NAMALWA (cell line): ENCODE measurements around the gene CCDC85B.
A peak's percentile ranks its signal among the peaks of the same experiment; 100 is the strongest.

Experiments
- DNase-seq: peaks from one replicate; pipeline ENCODE4 v3.0.0-alpha.2; 2015; ENCODE audit warnings: low spot score

The CCDC85B gene

GRCh38 chr11:65911682-65912568 lies 21.5 kb downstream of the CCDC85B start:
- no peak for DNase-seq

GRCh38 chr11:65912845-65913244 lies 22.4 kb downstream of the CCDC85B start:
- no peak for DNase-seq

GRCh38 chr11:65915101-65915820 lies 24.8 kb downstream of the CCDC85B start:
- DNase-seq: no peak

- no peak for DNase-seq
Observed at GRCh38 chr11:65915821-65916251, 25.4 kb downstream of the CCDC85B start.

- DNase-seq: no peak
Observed at GRCh38 chr11:65916391-65916790, 25.9 kb downstream of the CCDC85B start.

- DNase-seq: no peak
Observed at GRCh38 chr11:65917077-65917433, 26.6 kb downstream of the CCDC85B start.

GRCh38 chr11:65917434-65918210 lies 27.1 kb downstream of the CCDC85B start:
- no peak for DNase-seq

- peak; percentile 45 for DNase-seq
Observed at GRCh38 chr11:65918211-65919140, 28.0 kb downstream of the CCDC85B start, which contains the start of gene C11orf68. Gene C11orf68 (minus strand): TSS chr11:65919062. CDS start chr11:65919031, 31 bp downstream.

- peak; percentile 96 for DNase-seq
Observed at GRCh38 chr11:65919141-65919572, 28.7 kb downstream of the CCDC85B start, which contains the start of gene DRAP1. Gene DRAP1 (plus strand): TSS chr11:65919426. CDS start chr11:65919502, 76 bp downstream.

GRCh38 chr11:65919573-65920371 lies 29.3 kb downstream of the CCDC85B start:
- DNase-seq: no peak

GRCh38 chr11:65920372-65920802 lies 29.9 kb downstream of the CCDC85B start:
- DNase-seq: no peak

- no peak for DNase-seq
Observed at GRCh38 chr11:65921033-65921555, 30.6 kb downstream of the CCDC85B start.

GRCh38 chr11:65921876-65922275 lies 31.4 kb downstream of the CCDC85B start:
- DNase-seq: no peak

GRCh38 chr11:65922565-65922964 lies 32.1 kb downstream of the CCDC85B start:
- DNase-seq: no peak

GRCh38 chr11:65925397-65925796 lies 34.9 kb downstream of the CCDC85B start:
- no peak for DNase-seq

GRCh38 chr11:65927904-65928397 lies 37.5 kb downstream of the CCDC85B start:
- peak; percentile 85 for DNase-seq

- no peak for DNase-seq
Observed at GRCh38 chr11:65928667-65929066, 38.2 kb downstream of the CCDC85B start.

GRCh38 chr11:65931773-65932557 lies 41.5 kb downstream of the CCDC85B start:
- DNase-seq: no peak

- no peak for DNase-seq
Observed at GRCh38 chr11:65932558-65932919, 42.1 kb downstream of the CCDC85B start.
